WERI-Rb-1 (cell line): ENCODE measurements around the gene MYO1B.

Experiments
- DNase-seq: peaks from one replicate; pipeline ENCODE4 v3.0.0-alpha.2; 2020
- H3K27ac ChIP-seq: fragments of 250-450 bp; sonication (Bioruptor Pico); 2 replicates; pipeline ENCODE4 v1.5.1; 2020; ENCODE audit warnings: mild to moderate bottlenecking, moderate library complexity
- H3K27me3 ChIP-seq: fragments of 250-450 bp; sonication (Bioruptor Pico); 2 replicates; pipeline ENCODE4 v1.5.1; 2021; ENCODE audit warnings: mild to moderate bottlenecking, low read depth, moderate library complexity; ENCODE audit not compliant: insufficient read depth, severe bottlenecking
- H3K36me3 ChIP-seq: fragments of 250-450 bp; sonication (Bioruptor Pico); 2 replicates; pipeline ENCODE4 v1.5.1; 2020; ENCODE audit warnings: mild to moderate bottlenecking, moderate library complexity
- H3K4me3 ChIP-seq: 2 replicates; pipeline ENCODE4 v1.5.1; 2011; ENCODE audit warnings: low read depth, mild to moderate bottlenecking, control low read depth, low read length
- H3K9me3 ChIP-seq: fragments of 250-450 bp; sonication (Bioruptor Pico); 2 replicates; pipeline ENCODE4 v1.5.1; 2021; ENCODE audit warnings: mild to moderate bottlenecking, moderate library complexity; ENCODE audit not compliant: severe bottlenecking
- TF ChIP-seq, protein P1 (sequence below): IDR thresholded peaks from 2 replicates; pipeline ENCODE4 v1.5.1; 2011; ENCODE audit warnings: low read depth, mild to moderate bottlenecking, control low read depth, inconsistent platforms, low read length

Gene MYO1B

DNA sequence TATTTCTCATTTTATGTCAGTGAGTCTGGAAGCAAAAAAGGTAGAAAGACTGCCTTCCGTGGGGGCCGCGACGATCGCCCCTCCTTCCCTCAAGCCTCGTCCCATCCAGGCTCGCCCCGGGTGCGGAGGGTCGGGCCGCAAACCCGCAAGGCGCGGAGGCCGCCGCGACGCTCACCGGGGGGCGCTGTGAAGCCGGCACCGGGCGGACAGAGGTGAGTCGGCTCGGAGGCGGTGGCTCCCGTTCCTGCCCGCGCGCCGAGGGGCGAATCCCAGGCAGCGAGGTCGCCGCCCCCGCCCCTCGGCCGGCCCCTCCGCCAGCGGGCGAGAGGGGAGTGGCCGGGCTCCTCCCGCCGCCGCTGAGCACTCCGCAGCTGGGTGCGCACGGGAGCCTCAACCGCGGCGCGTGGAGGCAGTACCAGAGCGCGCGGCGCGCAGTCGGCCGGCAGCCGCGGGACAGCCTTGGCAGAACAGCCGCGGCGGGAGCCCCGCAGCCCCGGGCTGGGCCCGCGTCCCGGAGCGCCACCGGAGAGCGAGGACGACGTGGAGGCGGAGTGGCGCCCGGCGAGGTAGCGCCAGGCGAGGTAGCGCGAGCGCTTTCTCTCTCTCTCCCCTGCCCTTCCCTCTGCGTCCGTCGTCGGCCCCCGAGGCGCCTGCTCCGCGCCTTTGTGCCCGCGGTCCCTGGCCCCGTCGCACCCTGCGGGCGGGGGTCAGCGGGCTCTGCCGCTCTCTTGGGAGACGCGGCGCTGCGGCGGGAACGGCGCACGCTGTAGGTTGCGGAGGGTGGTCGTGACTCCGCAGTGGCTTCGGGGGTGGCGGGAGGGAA lies at the start of gene MYO1B:
Gene MYO1B, plus strand, starts transcription at position 359 of the 823 bp plus-strand sequence. CDS start 31,492 bp downstream, outside the sequence.
- peaks cover 7% of the 10 kb centered on the region; the same call in 1 of the 2 replicates for H3K36me3 ChIP-seq
- TF ChIP-seq, protein P1, sequence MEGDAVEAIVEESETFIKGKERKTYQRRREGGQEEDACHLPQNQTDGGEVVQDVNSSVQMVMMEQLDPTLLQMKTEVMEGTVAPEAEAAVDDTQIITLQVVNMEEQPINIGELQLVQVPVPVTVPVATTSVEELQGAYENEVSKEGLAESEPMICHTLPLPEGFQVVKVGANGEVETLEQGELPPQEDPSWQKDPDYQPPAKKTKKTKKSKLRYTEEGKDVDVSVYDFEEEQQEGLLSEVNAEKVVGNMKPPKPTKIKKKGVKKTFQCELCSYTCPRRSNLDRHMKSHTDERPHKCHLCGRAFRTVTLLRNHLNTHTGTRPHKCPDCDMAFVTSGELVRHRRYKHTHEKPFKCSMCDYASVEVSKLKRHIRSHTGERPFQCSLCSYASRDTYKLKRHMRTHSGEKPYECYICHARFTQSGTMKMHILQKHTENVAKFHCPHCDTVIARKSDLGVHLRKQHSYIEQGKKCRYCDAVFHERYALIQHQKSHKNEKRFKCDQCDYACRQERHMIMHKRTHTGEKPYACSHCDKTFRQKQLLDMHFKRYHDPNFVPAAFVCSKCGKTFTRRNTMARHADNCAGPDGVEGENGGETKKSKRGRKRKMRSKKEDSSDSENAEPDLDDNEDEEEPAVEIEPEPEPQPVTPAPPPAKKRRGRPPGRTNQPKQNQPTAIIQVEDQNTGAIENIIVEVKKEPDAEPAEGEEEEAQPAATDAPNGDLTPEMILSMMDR, result peak; percentile 73
- peak within 1 kb of the TSS; percentile 83 for H3K4me3 ChIP-seq
- H3K9me3 ChIP-seq, result no peaks in the 10 kb centered on the region
- no peaks in the 10 kb centered on the region for H3K27me3 ChIP-seq
- peak within 1 kb of the TSS; percentile 76 for H3K27ac ChIP-seq
- peak; percentile 87 for DNase-seq

DNA sequence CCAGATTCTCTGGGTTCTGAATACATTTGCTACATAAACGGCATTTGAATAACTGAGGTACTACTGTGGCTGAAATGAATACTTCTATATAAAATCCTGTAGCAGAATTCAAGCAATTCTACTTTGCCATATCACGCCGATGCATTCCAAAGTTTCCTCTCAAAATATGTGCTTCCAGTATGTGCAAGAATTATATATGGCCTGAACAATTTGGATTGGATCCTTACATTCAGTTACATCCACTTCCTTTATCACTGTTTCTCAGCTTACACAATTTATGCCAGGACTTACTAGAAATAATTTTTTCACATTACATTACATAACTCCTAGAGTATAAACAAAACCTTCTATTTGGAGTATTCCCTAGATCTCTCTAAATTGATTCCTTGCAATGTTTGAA lies 48.1 kb upstream of the MYO1B start:
- DNase-seq, result no peak
- no peaks in the 10 kb centered on the region for H3K36me3 ChIP-seq
- TF ChIP-seq, protein P1, result no peak
- H3K9me3 ChIP-seq, result no peaks in the 10 kb centered on the region
- H3K27ac ChIP-seq, result no peak overlapping the region
- no peaks in the 10 kb centered on the region for H3K27me3 ChIP-seq
- H3K4me3 ChIP-seq, result no peak overlapping the region

DNA sequence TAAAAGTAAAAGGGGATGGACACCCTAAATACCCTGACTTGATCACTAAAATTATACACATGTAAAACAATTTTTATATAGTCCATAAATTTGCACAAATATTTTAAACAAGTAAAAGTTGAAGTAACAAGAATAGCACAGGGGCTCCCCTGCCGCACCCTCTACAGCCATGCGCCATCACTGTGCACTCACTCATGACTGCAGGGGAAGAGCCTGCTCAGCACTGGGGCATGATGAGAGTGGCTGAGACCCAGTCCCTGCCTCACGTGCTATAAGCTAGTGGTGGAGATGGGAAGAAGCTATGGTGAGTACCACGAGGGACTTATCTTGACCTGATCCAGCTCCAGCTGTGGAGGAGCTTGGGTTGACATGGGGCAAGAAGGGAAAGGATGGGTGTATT lies 46.9 kb upstream of the MYO1B start:
- Histone ChIP-seq H3K36me3 (no peaks in the 10 kb centered on the region), H3K9me3 (no peaks in the 10 kb centered on the region), H3K27ac (no peak overlapping the region), H3K4me3 (no peak overlapping the region), H3K27me3 (no peaks in the 10 kb centered on the region)
- no peak for DNase-seq
- TF ChIP-seq, protein P1, result no peak

DNA sequence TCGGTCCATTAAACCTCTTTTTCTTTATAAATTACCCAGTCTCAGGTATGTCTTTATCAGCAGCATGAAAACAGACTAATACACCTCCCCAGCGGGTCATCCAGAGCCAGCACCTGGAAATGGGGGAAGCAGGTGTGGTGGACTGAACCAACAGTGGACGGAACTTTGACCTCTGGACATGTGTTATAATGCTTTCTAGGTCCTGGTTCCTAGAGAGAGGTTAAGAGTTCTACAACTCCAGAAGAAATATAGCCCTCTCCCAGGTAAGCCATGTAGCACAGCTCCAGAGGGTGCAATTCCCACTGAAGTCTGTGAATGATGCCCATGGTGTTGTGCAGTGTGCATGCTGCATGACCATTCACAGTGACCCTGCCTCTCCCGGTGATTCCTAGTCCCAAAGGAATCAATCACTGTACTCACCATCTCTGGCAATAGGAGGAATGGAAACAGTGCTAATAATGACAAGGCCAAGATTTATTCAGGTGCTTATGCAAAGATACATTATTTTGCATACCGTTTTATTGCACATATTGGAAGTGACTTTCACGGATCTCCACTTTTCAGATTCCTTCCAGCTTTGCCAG lies 45.2 kb upstream of the MYO1B start:
- Histone ChIP-seq H3K36me3 (no peaks in the 10 kb centered on the region), H3K27ac (no peak overlapping the region), H3K27me3 (no peaks in the 10 kb centered on the region), H3K9me3 (no peaks in the 10 kb centered on the region), H3K4me3 (no peak overlapping the region)
- TF ChIP-seq, protein P1, result no peak
- DNase-seq, result no peak

DNA sequence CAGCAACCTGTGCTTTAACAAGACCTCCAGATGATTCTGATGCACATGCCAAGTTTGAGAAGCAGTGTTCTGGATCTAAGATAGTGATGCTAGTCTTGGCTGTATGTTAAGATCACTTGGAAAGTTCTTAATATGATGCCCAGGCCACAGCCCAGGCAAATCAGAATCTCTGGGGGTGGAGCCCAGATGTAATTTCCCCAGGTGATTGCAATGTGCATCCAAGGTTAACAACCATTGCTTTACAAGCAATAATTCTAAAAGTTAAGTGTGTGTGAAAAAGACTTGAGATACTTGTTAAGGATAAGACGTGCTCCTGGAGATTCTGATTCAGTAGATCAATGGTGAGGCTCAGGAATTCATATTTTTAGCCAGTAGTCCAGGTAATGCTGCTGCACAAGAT lies 44.3 kb upstream of the MYO1B start:
- H3K9me3 ChIP-seq, result no peaks in the 10 kb centered on the region
- TF ChIP-seq, protein P1, result no peak
- no peaks in the 10 kb centered on the region for H3K27me3 ChIP-seq
- no peak overlapping the region for H3K27ac ChIP-seq
- no peak overlapping the region for H3K4me3 ChIP-seq
- no peaks in the 10 kb centered on the region for H3K36me3 ChIP-seq
- DNase-seq, result no peak
